AG04450 (cell line): Measurements from ENCODE around the gene SLC47A2. TPM values are rescaled to one million over a fixed set of nuclear protein-coding genes. Genes with fewer than 3 reads are reported as not detected.

Experiments used
- CTCF ChIA-PET: fragments of 300-600, 350-600 bp; formaldehyde crosslinking; extraction: SDS; loops from one replicate; lab custom pipeline; 2022; ENCODE audit warnings: antibody characterized with exemption, inconsistent platforms; lab: Charles Lee
- POLR2A ChIA-PET: fragments of 350-600 bp; formaldehyde crosslinking; extraction: SDS; loops from one replicate; lab custom pipeline; 2021; ENCODE audit warnings: antibody characterized with exemption, inconsistent platforms; lab: Yijun Ruan, JAX
- DNase-seq: peaks from one replicate; pipeline ENCODE4 v3.0.0-alpha.2; 2011; ENCODE audit warnings: low read depth, low spot score
- H3K27ac ChIP-seq: one replicate; pipeline ENCODE4 v1.5.1; 2012; ENCODE audit warnings: low read depth, low read length, control low read depth
- H3K27me3 ChIP-seq: one replicate; pipeline ENCODE4 v1.6.0; 2012; ENCODE audit warnings: low read length; ENCODE audit not compliant: control insufficient read depth, insufficient read depth
- H3K4me3 ChIP-seq: 2 replicates; pipeline ENCODE4 v1.5.1; 2011; ENCODE audit warnings: mild to moderate bottlenecking, low read depth, low read length, control low read depth
- H3K9me3 ChIP-seq: 2 replicates; pipeline ENCODE4 v1.5.1; 2012; ENCODE audit warnings: low read length; ENCODE audit not compliant: control insufficient read depth, insufficient read depth
- polyA plus RNA-seq: library from polyadenylated mRNA; depleted of rRNA; stranded (reverse); fragments of >200 nt; gene quantifications from 2 replicates; pipeline ENCODE4 v1.2.3, GENCODE V29; 2011
- TF ChIP-seq, protein P1 (sequence below): IDR thresholded peaks from 2 replicates; pipeline ENCODE4 v1.5.1; 2011; ENCODE audit warnings: low read depth, low read length, control low read depth, inconsistent platforms

SLC47A2 gene
- polyA plus RNA-seq, 1 experiment, result not detected

DNA sequence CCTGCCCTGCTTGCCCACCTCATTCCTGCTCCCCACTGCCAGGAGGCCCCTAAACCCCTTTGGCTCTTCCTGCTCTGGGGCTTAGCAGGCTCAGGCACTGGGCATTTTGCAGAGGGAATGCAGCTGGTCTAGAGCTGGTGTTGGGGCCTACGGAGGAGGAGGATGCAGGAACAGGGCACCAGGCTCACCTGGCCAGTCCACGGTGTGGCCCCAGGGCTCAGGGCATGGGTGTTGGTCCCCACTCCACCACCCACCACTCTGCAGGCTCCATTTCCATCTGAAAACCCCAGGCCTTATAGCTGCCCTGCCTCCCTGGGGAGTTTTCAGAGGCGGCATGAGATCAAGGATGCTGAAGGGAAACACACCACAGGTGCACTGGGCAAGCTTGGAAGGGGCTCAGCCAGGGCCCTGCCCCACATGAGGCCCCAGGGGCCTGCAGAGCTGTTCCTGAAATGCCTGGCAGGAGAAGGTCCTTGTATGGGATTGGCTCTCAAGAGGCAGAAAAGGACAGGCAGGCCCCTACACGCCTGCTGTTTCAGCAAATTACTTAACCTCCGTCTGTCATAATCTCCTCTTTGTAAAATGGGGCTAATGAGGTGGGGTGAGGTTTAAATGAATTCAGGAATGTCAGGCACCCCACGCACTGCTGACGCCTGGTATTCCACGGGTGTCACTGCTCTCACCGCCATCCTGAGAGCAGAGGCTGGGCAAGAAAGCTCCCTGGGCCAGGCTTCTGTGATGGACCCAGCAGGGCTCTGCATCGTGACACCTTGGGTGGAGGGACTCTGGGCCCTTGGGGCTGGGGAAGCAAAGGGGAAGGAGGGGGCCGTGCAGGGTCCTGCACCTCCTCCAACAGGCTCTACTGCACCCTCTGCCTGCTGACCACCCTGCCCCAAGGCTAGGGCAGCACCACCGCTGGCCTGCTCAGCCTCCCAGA is 9.3 kb downstream of the SLC47A2 start:
- peaks cover 5% of the 10 kb centered on the region for H3K27me3 ChIP-seq
- ChIA-PET POLR2A (no interaction called here), CTCF (interaction anchor here (0.6 kb wide), 1 partner anchor 59 kb away, joined by 3 read pairs; no protein-coding TSS in a partner anchor)
- TF ChIP-seq, protein P1, sequence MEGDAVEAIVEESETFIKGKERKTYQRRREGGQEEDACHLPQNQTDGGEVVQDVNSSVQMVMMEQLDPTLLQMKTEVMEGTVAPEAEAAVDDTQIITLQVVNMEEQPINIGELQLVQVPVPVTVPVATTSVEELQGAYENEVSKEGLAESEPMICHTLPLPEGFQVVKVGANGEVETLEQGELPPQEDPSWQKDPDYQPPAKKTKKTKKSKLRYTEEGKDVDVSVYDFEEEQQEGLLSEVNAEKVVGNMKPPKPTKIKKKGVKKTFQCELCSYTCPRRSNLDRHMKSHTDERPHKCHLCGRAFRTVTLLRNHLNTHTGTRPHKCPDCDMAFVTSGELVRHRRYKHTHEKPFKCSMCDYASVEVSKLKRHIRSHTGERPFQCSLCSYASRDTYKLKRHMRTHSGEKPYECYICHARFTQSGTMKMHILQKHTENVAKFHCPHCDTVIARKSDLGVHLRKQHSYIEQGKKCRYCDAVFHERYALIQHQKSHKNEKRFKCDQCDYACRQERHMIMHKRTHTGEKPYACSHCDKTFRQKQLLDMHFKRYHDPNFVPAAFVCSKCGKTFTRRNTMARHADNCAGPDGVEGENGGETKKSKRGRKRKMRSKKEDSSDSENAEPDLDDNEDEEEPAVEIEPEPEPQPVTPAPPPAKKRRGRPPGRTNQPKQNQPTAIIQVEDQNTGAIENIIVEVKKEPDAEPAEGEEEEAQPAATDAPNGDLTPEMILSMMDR, result no peak
- no peaks in the 10 kb centered on the region for H3K9me3 ChIP-seq
- DNase-seq, result no peak
- H3K4me3 ChIP-seq, result no peak overlapping the region
- H3K27ac ChIP-seq, result no peak overlapping the region

DNA sequence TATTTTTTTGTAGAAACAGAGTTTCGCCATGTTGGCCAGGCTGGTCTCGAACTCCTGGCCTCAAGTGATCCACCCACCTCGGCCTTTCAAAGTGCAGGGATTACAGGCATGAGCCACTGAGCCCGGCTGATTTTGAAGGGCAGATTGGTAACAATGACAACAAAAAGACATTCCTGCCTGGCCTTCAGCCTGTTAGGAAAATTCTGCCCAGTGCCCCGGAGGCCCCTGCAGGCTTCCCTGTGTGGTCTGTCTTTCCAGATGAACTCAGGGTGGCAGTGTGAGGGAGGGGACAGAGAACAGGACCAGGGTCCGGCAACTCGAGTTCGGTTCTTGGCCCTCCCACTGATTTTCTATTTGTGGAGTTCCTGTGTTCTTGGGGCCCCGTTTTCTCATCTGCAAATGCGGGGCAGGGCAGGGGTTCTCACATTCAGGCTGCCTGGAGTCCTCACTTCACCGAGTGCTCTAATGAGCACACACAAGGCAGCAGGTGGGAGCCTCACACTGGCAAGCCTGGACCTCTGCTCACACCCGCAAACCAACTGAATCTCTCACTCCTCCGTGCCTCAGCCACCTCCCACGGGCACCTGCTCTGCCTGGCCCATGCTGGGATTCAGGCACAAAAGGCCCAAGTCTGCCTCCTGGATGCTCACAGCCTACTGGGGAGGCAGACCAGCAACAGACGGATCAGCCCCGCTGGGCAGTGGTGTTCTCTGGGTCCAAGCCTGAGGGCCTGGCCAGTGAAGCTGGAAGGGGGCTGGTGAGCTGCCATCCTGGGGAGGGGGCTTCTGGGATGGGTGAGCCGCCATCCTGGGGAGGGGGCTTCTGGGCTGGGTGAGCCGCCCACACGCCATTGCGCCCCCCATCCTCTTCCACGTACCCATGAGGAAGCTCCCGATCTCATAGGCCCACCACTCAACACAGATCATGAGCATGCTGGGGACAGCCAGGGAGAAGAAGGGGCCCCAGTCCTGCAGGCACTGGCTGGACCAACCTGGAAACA is 10.3 kb downstream of the SLC47A2 start:
- POLR2A ChIA-PET, result no interaction called here
- Histone ChIP-seq H3K9me3 (no peaks in the 10 kb centered on the region), H3K4me3 (no peak overlapping the region), H3K27ac (no peak overlapping the region), H3K27me3 (peaks cover 5% of the 10 kb centered on the region)
- TF ChIP-seq, protein P1, result no peak
- no peak for DNase-seq
- CTCF ChIA-PET, result interaction anchor here (0.9 kb wide), 1 partner anchor 61 kb away, joined by 3 read pairs; no protein-coding TSS in a partner anchor

DNA sequence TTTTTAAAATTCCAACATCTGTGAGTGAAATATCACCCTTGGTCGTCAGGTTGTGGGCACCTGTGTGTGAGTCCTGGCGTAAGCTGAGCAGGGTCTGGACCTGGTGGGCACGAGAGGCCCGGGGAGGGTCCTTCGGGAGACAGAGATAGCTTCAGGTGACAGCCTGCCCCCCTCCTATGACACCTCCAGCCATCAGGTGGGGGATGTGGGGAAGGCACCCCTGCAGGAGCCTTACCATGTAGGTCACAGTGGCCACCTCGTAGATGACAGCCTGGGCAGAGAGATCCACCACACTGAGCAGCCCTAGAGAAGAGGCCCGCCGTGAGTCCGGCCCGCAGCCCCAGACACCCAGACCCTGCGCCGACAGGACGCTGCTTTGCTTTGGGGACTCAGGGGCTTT is 11.2 kb downstream of the SLC47A2 start:
- TF ChIP-seq, protein P1, result no peak

DNA sequence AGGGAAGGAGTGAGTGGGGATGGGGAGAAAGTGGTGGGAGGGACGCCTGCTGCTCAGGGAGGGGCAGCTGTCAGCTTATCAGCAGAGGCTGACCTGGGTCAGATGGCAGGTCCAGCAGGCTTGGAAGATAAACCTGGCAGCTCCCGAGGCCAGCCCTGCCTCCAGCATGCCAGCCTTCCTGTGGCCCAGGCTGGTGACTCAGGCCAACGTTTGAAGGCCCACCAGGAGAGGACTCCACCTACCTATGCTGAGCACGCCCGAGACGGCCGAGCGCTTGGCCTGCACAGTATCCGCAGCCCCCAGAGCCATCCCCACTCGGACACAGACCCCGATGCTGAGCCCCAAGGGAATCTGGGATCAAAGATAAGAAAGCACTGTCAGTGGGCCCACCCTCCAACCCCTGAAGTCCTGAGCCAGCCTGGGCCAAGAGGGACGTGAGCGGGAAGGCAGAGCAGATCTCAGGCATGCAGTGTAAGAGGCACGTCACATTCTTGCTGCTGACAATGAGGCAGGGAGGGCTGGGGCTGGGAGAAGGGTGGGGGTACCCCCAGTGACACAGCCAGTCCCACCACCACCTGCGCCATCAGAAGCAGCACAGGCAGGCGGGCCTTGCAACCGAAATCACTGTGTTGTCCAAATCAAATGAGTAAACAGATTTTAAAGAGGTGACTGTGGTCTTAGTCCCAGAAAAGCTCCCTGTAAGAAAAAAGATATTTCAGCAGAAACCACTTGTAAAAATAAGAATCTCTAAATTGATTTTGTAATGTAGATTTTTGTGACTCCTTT is 12.4 kb downstream of the SLC47A2 start:
- CTCF ChIA-PET, result no interaction called here
- Histone ChIP-seq H3K9me3 (no peaks in the 10 kb centered on the region), H3K27ac (no peak overlapping the region), H3K4me3 (no peak overlapping the region), H3K27me3 (peaks cover 5% of the 10 kb centered on the region)
- POLR2A ChIA-PET, result no interaction called here
- DNase-seq, result no peak
- TF ChIP-seq, protein P1, result no peak

More for the DNA sequence above, 11.2 kb downstream of the SLC47A2 start:
- no peak for DNase-seq
- Histone ChIP-seq H3K27me3 (peaks cover 5% of the 10 kb centered on the region), H3K4me3 (no peak overlapping the region), H3K9me3 (no peaks in the 10 kb centered on the region), H3K27ac (no peak overlapping the region)
- POLR2A ChIA-PET, result no interaction called here
- CTCF ChIA-PET, result interaction anchor here (0.9 kb wide), 1 partner anchor 62 kb away, joined by 3 read pairs; no protein-coding TSS in a partner anchor
